Erythroblast (primary cell): ENCODE results near the gene RTN4R.
"Not testable (repeated sequence)": the region's sequence is repeated elsewhere in the genome, so short reads cannot be mapped to it uniquely, and the experiment has no call there.

Source experiments
- DNase-seq, 2 experiments: peaks; one replicate each; lab custom pipeline; 2025; lab: John Stamatoyannopoulos, UW
- GATA1 ChIP-seq: IDR thresholded peaks from 2 replicates; pipeline ENCODE4 v1.6.1; 2011; ENCODE audit warnings: low read depth, mild to moderate bottlenecking, control low read depth, low read length, moderate library complexity
- POLR2A ChIP-seq: IDR thresholded peaks from 2 replicates; pipeline ENCODE4 v1.6.1; 2011; ENCODE audit warnings: mild to moderate bottlenecking, low read length

The RTN4R gene

DNA sequence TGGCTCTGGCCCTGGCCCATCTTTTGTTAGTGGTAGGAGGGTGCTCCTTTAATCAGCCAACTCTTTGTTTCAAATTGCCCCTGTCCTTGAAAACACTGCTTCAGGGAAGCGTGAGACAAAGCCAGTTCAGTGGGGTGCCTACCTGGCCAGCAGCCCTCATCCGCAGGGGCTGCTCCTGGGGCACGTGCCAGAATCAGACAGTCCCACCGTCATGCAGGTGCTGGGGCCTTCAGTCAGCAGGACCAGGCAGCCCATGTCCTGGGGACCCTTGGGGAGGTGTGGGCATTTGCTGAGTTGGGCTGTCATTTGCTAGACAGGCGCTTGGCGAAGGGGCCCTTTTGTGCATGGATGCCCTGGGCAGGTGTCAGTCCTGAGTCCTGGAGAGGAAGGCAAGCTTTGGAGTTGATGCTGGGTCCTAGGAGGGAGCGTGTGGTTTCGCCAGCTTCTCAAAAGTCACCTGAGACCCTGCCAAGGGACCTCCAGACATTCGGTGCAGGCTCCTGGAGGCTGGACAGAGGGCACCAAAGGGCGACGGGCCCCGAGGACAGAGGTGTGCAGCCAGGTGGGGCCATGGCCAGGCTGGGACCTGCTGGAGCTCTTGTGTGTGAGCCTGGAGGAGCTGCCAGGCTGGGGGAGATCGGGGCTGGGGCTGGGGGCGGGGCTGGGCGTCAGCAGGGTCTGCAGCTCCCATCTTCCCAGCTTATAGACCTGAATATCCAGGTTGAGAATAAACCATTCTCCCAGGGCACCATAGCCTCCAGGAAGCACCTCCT lies 15.0 kb upstream of the RTN4R start:
- no peak for DNase-seq
- TF ChIP-seq POLR2A: no peak
- no peak for TF ChIP-seq GATA1

DNA sequence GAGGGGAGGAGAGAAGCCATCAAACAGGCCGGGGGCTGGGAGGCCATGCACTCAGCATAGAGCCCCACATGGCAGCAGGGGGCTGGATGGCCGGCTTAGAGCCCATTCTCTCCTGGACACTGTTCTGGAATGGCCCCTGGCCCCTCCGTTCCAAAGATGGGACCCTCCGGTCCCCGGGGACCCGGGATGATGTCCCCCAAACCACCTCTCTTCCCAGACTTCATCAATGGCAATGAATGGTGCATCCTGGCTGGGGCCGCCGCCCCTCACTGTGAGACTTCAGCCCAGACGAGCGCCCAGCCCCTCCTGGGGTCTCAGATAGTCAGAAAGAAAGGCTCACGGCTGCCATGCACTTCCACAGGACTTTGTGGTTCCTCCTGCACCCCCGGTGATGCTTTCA lies 13.8 kb upstream of the RTN4R start:
- no peak for TF ChIP-seq POLR2A
- TF ChIP-seq GATA1: no peak
- no peak for DNase-seq

DNA sequence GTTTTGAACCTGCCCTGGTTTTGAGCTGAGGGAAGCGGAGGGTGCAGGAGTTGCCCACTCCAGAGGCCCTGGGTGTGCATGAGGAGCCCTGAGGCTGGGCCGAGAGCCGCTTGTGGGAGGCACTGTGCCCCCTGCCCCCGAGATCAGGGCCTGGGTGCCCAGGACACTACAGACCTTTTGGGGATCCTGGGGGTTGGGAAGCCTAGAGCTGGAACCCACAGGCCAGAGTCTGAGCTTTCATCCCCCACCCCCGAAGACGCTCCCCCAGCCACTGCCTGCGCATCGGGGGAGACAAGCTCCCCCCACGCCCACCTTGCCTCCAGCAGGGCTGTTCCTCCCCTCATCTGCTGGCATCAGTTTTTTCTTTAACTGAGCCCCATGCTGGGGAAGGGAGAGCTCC lies 13.4 kb upstream of the RTN4R start:
- DNase-seq: not testable (repeated sequence)

DNA sequence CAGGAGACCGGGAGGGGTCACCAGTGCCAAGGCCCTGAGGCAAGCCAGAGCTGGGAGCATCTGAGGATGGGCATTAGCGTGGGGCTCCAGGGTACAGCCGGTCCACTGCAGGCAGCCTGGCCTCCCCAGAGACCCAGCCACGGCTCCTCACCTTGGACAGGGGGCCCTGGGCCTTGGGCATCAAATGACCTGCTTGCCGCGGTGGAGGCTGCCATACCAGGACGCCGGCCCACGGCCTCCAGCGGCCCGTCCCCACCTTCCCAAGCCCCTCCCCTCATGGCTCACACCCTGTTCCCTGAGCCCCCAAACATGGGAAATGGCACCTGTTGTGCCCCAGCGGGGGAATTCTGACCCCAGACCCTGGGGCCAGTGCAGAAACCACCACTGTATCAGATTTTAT lies 12.7 kb upstream of the RTN4R start:
- TF ChIP-seq GATA1 (no peak), POLR2A (no peak)
- no peak for DNase-seq

DNA sequence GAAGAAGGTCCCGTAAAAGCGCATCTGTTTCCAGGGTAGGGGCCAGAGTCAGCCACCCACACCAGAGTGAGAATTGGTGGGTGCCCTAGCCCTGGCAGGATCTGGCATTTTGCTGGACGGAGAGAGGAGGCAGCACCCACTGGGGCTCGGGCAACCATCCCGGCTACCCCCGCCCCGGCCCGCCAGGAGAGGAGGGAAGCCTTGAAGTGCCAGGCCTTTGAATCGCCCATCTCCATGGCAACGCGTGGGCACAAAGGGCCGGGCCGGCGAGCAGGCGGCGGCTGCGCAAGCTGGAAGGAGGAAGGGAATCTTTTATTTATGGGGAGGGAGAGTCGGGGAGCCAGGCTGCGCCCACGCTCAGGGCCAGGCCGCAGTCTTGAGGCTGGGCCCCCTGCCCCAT lies 12.0 kb upstream of the RTN4R start:
- not testable (repeated sequence) for DNase-seq

DNA sequence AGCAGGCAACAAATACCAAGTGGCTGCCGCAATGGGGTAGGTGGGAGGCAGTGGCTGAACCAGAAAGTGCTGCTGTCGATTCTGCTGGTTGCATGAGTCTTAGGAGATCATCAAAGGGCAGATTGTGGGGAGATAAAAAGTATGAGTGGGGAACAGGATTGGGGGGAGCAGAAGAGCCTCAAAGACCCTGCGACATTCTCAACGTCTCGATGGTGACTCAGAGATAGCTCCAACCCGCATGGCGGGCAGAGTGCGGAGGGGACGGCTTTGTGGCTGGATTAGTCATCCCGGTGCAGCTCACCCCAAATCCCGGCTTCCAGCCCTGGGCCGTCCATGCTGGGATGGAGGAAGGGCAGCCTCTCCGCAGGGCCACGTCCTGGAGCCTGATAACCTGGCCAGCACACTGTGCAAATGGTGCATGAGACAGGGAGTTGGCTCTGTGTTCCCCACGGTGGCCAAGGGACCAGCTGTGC lies 11.6 kb upstream of the RTN4R start:
- TF ChIP-seq GATA1: no peak
- TF ChIP-seq POLR2A: no peak
- DNase-seq: no peak

DNA sequence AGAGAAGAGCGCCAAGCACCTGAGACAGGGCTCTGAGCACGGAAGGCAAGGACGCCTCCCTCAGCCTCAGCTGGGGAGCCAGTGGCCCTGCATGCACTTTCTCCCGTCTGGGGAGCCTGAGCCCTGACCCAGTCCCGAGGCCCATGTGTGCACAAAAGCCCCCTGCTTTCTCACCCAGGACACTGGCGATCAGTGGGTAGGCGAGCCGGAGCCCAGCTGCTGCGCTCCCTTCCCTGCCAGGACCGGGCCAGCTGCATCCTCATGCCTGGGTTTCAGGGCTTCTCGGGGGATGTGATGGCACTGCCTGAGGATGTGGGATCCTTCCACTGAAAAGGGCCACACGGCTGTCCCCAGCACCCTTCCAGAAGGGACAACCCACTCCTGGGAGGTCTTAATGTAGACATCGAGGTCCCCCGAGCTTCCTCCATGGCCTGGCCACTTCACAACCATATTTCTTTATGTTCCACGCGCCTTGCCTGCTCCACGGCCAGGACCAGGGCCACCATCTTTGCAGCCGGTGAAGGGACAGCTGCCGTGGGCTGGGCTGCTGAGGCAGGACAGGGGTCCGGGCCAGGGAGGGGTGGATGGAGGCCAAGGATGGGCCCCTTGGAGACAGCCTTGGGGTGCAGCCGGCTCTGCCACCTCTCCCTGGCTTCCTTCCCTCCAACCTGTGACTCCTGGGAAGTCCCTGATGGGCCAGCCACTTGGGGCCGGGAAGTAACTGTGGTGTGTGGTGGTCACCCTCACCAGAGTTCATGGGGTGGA lies 10.8 kb upstream of the RTN4R start:
- DNase-seq: not testable (repeated sequence)

DNA sequence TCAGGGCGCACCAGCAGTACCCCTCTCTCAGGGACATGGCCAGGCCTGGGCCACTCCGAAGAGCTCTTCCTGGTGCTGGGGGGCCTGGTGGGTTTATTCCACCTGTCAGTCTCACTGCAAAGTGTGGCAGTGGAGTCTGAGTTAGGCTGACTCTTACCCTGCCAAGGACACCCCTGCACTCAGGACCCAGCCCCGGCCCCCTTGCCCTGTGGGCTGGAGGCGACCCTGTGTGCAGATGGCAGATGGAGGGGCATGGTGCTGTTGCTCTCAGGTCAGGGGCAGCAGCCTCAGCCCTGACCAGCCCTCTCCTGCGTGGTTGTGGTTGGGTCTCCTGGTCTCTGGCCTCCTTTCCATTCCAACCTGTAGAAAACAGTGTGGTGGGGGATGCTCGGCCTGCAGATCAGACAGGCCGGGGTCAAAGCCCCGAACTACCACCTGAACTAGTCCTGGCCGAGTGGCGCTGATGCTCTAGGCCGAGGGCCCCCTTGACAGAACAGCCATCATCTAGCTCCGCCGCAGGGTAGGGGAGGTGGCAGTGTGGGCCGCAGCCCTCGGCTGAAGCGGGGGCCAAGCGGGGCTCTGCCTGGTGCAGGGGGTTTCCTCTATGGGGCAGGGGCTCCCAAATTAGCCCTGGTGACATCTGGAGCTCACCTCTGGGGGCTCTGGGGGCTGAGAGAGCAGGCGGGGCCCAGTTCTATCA lies 10.0 kb upstream of the RTN4R start:
- DNase-seq: not testable (repeated sequence)

DNA sequence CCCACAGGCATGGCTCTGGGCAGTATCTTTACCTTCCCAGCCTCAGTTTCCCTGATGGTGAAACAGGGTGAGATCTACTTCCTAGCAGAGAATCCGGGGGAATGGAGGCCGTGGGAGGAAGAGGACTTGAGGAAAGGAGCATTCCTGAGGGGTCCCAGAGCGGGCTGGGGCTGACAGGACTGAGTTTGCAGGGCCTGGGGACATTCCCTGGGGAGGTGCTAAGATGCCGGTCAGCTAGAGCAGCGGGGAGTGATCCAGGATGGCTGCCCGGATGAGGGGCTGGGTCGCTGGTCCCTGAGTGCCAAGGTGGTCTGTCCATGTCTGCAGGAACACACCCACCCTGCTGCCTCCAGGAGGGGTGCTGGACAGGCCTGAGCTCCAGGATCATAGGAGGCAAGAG lies 8.3 kb upstream of the RTN4R start:
- DNase-seq: no peak
- TF ChIP-seq GATA1 (no peak), POLR2A (no peak)

DNA sequence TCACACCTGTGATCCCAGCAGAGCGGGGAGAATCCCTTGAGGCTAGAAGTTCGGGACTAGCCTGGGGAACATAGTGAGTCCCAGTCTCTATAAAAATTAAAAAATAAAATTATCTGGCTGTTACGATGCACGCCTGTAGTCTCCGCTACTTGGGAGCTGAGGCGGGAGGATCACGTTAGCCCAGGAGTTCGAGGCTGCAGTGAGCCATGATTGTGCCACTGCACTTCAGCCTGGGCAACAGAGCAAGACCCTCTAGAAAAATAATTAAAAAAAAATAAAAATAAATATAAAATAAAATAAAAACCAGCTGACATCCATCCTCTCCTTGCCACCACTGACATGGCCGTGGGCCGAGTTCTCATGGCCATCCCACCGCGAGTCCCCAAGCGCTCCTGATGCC lies 7.7 kb upstream of the RTN4R start:
- TF ChIP-seq GATA1: no peak
- no peak for TF ChIP-seq POLR2A
- no peak for DNase-seq

DNA sequence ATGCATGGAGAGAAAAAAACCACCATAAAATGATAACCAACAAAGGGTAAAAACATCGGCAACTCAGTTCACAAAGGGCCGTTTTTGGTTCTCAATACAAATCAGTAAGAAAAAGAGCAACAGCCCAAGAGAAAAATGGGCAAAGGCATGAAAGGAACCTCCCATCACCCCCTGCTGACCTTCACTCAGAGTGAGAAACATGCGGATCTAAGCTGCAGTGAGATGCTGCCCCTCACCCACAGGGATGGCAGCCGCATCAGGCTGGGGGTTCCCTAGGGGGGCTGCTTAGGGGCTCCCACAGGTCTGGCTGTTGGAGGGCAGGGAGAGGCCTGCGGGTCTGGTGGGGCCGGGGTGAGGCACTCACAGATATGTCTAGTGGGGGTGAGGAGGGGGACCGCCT lies 7.2 kb upstream of the RTN4R start:
- DNase-seq: not testable (repeated sequence)

DNA sequence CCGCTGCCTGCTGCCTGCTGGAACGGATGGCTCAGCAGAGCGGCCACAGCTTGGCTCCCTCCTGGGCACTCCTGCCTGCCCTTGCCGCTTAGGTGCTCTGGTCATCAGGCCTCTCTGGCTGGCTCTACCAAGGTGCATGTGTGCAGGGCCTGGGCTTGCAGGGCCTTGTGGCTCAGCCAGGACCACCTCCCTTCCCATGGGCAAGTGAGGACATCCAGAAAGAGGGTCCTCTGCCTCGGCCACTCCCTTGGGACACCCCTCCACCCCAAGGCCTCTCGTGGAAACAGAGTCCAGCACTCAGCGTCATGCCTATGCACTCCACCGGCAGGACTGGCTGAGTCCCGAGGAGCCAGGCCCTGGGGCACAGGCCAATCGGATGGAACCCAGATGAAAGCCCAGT lies 6.3 kb upstream of the RTN4R start:
- DNase-seq: not testable (repeated sequence)

DNA sequence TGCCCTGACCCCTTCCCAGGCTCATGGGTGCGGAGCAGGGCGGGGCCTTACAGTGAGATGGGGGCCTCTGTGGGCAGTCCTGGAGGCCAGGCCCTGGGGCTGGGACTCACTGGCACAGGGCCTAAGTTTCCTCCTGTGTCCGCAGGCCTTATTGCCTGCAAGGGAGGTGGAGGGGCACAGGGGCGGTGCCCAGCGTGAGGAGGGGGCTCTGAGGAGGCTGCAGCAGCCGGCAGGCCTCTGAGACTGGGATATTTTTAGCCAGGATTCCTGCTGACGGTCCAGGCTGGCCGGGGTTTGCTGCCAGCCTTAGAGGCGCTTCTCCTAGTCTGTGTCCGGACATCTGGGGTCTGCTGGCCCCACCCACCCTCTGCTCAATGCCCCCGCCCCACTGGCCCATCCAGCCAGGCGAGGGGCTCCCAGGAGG lies 5.7 kb upstream of the RTN4R start:
- TF ChIP-seq POLR2A: no peak
- no peak for TF ChIP-seq GATA1
- no peak for DNase-seq

DNA sequence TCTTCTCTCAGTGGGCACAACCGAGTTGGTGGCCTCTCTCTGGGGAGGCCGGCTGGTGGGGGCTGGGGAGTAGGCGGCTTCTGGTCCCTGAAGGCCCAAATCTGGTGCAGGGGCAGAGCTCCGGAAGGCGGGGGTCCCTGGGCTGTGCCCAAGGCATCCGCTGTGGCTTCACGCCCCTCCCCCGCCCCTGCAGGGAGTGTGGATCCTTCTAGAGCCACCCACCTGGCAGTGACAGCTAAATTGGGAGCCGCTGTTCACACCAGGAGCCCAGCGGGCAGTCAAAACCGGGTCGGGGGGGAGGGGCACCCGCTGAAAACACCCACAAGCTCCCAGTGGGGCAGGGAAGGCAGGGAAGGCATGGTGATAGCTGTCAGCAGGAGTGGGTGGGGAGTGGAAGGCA lies 4.6 kb upstream of the RTN4R start:
- TF ChIP-seq POLR2A: no peak
- TF ChIP-seq GATA1: no peak
- DNase-seq: no peak

DNA sequence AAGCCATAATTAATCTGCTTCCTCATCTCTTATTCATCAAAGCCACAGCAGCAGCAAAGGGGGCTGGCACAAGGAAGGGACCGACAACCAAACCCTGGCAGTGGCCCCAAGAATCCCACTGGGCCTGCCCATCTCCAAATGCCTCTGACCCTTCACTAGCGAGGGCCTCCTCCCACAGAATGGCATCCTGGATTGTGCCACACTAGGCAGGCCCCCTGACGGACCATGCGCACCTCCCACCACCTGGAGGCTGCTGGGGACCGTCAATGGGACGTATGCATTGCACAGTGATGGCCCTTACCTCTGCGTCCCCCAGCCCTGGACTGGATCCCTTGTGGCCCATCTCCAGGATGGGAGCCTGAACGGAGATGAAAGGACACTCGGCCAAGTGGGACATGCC lies 4.1 kb upstream of the RTN4R start:
- DNase-seq: no peak
- TF ChIP-seq GATA1: no peak
- no peak for TF ChIP-seq POLR2A
